ENCODE results near the gene MARCHF2. TPM values are rescaled to one million over a fixed set of nuclear protein-coding genes. Genes with fewer than 3 reads are reported as not detected.
"Not testable (repeated sequence)": the region's sequence is repeated elsewhere in the genome, so short reads cannot be mapped to it uniquely, and the experiment has no call there.

Gene MARCHF2
- polyA plus RNA-seq, 5 donors = 9.4 to 17.0 (median 10.6) TPM

DNA sequence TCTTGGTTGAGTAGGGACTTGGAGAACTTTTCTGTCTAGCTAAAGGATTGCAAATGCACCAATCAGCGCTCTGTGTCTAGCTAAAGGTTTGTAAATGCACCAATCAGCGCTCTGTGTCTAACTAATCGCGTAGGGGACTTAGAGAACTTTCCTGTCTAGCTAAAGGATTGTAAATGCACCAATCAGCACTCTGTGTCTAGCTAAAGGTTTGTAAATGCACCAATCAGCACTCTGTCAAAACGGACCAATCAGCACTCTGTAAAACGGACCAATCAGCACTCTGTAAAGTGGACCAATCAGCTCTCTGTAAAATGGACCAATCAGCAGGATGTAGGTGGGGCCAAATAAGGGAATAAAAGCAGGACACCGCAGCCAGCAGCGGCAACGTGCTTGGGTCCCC, 26.7 kb upstream of the MARCHF2 start:
- not testable (repeated sequence) for DNase-seq

DNA sequence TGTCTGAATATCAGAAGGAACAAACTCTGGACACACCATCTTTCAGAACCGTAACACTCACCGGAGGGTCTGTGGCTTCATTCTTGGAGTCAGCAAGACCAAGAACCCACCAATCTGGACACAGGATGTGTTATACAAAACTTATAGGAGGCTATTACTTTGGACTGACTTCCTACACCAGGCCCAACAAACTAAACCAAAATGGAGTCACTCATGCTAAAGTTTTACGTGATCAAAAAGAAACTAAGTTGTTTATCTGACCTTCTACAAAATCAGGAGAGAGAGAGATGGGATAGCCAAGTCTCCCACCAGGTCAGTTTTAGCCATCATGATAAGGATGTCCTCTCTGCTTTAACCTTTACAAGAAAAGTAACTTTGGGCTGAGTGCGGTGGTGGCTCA, 26.1 kb upstream of the MARCHF2 start:
- DNase-seq = no peak

DNA sequence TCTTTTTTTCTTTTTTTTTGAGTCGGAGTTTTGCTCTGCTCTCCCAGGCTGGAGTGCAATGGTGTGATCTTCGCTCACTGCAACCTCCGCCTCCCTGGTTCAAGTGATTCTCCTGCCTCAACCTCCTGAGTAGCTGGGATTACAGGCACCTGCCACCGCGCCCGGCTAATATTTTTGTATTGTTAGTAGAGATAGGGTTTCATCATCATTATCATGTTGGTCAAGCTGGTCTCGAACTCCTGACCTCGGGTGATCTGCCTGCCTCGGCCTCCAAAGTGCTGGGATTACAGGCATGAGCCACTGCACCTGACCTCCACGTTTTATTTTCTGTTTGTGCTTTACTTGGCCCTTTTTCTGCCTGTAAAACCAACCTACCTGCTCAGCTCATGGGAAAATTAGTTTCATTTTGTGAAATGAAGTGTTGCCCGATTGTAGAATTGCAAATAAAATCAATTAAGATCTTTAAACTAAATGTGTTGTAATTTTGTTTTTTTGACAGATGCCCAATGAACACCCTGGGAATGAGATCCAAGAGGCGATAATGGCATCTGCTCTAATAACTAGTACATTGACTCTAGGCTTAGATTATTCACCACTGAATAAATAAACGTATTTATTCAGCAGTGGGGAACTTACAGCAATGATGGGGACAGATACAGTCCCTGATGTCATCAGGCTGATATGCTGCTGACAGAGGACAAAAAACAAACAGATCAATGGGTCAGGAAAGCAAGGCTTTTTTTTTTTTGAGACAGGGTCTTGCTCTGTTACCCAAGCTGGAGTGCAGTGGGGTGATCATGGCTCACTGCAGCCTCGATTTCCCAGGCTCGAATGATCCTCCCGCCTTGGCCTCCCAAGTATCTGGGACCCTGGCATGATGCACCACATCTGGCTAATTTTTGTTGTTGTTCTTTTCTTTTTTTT, 25.2 kb upstream of the MARCHF2 start:
- no peak for DNase-seq

DNA sequence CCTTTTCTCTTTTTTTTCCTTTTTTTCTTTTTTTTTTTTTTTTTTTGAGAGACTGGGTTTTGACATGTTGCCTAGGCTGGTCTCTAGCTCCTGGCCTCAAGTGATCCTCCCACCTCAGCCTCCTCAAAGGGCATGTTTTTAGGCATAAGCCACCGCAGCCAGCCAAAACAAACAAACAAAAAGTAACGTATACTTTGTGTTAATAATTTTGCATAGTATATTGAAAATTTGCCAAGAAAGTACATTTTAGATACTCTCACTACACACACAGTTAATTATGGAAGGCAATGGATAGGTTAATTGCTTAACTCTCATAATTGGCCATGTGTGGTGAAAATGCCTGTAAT, 24.5 kb upstream of the MARCHF2 start:
- DNase-seq = no peak

DNA sequence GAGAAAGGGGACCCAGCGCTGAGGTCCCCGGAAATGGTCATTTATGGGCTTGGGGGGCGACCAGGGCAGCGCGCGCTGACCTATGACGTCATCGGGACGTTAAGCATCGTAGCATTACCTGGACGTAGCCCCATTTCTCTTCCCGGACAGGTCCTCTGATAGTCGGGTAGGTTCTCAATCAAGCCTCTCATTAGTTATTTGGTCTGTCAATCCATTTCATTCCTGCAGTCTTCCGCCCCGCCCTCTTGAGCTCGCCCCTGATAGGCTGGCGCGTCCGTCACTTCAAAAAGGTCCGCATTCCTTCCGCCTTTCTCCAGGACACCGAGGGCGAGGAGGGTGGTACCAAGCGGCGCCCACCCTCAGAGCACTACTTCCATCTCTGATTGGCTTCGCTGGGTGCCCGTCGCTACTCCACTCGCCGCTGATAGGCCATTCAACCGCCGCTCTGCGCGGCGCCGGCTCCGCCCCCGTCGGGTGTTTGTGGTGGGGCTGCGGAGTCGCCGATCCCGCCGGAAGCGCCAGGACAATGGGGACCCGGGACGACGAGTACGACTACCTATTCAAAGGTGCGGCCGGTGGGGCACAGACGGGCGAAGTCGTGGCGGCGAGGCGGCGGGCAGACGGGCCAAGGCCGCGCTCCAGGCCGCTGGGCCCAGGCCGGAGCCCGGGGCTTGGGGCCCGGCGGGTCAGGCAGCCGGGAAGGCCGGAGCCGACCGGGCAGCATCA, 23.1 kb upstream of the MARCHF2 start, which contains the start of gene RAB11B:
Gene RAB11B (plus strand): TSS at position 470 of the 726 bp plus-strand sequence. CDS start 57 bp downstream, at position 527.
- DNase-seq = peak; percentile 99

DNA sequence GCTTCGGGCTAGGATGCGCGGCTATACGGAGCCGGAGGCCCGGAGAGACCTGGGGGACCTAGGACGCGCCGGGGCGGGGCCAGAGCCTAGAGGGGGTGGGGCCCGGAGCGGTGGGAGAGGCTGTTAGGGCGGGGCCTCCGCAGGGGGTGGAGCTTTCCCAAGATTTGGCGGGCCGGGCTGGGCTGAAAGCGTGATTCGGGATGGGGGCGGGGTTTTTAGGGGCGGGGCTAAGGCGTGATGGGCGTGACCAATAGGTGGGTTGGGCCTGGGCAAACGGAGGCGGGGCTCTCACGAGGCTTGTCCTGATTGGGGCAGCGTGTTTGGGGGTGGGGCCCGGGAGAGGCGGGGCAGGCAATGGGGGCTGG, 22.5 kb upstream of the MARCHF2 start:
- DNase-seq = peak; percentile 84 to 87

DNA sequence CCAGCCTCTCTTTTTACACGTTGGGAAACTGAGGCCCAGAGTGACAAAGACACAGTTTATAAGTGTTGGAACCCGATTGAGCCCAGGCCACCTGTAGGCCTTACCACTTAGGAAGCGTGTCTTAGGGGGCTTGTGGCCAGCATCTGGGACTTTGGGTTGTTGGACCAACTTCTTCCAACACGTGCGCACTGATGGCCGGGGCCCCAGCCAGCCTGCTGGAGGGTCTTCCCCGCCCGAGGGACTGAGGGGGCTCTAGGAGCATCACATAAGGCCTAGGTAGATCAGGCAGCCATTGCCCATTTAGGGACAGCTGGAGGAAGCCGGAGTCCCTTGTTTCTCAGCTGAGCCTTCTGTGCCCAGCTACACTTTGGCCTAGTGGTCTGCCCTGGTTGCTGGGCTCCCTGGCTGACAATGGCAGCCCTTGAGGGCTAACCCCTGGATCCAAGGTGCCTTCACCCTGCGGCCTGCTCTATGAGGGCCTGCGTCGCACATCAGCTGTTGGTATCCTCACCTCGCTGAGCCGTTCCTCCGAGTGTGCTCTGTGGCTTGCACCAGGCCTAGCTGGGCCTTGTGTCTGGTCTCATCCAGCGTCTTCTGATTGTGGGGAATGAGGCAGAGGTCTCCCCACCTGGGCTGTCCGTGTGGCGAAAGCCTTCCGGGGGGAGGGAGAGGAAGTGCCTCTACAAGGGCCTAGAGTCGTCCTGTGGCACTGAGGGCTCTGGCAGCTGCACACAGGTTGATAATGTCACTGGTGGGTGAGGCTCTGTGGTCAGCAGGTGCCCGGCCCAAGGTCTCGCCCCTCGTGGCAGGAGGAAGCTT, 21.7 kb upstream of the MARCHF2 start:
- no peak for DNase-seq

DNA sequence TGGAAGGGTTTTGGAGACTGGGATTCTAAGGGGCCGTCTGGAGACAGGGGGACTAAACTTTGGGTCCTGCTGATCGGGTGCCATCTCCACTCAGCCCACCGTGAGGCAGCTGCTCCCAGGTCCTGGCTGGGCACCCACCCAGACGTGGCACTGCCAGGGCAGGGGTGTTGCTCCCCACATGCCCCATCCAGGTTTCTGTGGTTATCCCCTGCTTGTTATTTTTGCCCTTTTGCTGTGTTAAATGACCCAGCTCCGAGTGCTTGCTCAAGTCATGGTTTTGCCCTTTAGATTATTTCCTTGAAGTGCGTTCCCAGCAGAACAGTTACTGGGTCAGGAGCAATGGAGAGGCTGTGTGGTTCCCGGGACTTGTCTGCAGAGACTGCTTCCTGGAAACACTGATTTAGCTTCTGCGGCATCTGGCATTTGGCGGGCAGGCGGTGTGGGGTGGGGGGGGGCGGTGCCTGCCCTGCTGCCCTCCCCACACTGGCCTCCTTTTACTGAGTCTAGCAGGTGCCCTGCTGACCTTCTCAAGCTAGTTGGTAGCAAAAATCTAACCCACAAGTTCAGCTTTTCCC, 21.0 kb upstream of the MARCHF2 start:
- DNase-seq = no peak

DNA sequence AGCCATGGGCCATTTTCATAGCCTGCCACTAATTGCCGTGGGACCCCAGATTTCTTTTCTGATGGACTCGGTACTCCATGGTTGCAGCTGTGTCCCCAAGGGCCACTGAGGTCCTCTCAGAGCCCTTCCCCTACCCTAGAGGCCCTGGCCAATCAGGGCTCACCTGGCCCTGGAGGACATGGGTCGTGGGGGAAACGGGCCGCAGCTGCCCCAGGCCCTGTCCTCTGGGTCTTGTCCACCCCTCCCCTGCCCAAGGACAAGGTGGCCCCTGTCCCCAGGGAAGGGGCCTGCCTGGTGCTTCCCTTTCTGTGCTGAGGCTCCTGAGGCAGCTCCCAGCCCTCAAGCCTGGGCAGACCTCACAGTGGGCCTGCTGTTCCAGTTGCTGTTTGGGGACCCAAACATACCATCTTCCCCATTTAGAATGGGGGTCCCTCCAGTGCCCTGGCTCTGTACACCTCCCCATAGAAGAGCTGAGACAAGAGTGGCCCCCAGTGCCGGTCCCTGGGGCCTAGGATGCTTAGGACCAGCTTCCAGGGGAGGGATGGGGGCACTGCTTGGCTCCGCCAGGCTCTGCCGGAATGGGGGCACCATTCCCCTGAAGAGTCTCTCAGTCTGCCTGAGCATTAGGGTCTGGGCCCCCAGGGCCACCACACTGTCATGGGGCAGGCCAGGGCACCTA, 19.8 kb upstream of the MARCHF2 start:
- DNase-seq = no peak

DNA sequence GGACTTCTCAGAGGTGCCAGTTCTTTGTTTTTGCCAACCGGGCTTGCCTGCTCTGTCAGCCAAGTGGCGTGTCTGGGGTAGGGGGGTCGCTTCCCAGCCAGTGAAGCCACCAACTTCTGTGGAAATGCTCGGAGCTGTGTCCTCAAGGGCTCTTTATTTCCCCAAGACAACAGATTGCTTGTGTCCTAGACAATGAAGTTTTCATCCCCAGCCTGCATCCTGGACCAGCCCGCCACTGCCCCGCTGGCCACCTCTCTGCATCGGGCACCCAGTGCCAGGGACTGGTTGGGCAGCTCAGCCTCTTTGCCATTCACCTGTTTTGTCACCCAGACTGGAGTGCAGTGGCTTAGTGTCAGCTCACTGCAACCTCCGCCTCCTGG, 19.2 kb upstream of the MARCHF2 start:
- DNase-seq = no peak

DNA sequence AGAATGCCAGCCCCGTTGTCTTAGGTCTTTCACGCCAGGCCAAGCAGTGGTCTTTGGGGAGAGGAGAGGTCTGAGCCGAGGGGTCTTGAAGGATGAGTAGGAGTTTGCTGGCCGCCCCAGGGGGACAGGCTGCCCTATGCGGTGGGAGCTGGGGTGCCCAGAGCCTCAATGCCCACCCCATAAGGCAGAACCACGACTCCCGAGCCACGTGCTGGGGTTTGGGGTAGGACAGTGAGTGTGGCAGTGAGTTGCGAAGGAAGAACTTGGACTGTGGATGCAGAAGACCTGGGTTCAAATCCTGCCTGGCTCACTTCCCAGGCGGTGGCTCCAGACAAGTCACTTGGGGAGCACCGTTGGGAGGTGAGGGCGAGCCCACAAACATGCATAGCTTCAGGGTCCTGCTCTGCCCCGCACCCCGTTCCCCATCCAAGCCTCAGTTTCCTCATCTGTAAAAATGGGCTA, 17.5 kb upstream of the MARCHF2 start:
- no peak for DNase-seq

DNA sequence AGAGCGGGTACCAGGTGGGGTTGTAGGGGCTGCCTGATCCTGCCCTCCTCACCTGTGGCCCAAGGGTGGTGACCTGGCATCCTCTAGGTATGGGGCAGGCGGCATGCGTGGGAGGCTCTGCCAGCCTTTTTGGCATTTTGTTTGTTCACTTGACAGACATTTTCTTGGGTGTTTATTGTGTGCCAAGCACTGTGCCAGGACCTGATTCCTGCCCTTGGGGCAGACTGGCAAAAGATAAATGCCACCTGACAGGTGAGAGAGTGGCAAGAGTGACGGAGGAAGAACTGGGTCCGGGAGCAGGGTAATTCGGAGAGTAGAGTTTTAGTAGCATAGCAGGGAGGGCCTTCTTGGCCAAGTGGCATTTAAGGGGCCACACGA, 16.9 kb upstream of the MARCHF2 start:
- DNase-seq = no peak

DNA sequence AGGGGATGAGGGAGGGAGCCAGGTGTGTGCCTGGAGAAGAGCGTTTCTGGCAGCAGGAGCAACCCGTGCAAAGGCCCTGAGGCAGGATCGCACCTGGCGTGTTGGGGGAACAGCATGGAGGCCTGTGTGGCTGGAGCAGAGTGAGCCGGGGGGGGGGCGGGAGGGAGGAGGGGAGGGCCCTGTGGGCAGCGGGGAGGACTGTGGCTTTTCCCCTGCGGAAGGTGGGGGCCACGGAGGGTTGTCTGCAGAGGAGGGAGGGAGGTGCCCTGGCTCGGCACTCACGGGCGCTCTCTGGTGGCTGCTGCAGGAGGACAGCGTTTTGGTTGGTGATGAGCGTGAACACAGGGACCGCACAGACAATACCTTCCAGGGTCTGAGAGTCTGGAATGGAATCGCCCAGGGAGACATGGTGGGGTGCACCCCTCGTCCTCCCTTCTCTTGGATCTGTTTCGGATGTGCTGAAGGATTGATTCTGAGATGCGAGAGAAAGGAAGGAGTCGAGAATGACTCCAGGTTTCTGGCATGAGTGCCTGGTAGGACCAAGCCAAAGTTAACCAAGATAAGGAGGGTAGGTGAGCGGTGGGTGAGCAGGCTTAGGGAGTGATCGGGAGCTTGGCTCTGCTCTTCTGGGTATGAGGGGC, 16.4 kb upstream of the MARCHF2 start:
- no peak for DNase-seq

DNA sequence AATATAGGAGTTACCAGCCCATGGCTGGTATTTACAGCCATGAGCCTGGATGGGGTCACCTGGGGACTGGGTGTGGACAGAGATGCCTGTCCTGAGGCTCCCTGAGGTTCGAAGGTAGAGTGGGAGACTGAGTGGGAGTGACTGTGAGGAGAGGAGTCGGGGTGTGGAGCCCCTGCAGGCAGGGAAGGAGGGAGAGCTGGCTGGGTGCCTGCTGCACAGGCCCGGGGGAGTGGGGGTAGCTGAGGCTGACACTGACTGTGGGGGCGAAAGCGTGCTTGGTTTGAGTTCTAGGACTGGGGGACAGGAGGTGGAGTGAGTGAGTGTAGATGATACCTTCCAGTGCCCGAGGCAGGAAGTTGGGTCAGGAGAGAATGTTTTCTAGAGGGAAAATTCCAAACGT, 15.8 kb upstream of the MARCHF2 start:
- DNase-seq = no peak

DNA sequence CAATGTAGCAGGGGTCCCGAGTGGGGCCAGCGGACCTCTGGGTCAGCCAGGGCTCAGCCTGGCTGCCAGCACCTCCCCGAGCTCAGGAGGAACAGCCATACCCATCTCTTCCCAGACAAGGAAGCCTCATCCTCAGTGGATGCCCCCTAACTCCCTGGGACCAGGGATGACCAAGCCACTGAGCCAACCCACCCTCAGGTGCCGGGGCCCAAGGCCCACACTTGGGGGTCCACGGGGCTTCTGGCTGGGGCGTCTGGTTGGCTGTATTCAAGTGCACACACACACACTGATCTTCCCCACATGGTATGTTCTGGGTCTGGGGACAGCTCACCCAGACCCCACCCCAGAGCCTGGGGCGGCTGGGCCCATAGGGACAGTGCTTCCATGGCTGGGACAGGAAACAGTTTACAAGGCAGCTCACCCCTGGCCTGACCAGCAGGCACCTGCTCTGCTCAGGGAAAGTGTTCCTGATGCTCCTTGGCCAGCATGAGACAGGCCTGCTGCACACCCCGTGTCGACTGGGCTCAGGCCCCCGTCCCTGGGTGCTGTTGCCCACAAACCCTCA, 15.3 kb upstream of the MARCHF2 start:
- no peak for DNase-seq

DNA sequence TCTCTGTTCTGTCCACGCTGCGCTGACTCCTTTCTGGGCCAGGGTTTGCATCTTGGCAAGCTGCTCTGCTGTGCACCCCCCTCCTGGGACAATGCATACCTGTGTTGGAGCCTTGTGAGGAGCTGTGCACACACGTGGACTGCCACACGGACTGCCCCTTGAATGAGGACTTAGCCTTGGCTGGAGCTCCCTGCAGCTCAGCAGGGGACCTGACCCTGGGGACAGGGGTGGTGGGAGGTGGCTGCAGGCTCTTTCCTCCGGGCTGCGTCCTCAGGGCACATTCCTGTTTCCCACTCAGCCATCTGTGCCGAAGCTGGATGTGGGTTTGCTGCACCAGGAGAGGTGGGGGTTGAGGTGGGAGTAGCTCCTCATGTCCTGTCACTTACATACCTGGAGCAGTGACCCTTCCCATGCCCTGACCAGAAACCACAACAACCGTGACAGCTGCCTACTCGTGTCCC, 14.8 kb upstream of the MARCHF2 start:
- DNase-seq = no peak

DNA sequence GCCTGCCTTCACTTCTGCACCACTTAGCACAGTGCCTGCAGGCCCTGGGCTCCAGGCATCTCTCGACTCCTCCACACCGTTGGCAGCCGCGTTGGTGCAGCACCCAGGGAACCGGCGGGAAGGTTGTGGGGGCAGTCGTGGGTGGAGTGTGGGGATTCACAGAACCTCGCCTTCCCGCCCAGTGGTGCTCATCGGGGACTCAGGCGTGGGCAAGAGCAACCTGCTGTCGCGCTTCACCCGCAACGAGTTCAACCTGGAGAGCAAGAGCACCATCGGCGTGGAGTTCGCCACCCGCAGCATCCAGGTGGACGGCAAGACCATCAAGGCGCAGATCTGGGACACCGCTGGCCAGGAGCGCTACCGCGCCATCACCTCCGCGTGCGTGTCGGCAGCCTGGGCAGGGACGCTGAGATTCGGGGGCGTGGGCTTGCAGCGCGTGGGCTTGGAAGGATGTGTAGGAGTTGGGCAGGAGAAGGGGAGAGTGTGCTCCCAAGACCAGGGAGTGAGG, 13.4 kb upstream of the MARCHF2 start:
- DNase-seq = no peak

DNA sequence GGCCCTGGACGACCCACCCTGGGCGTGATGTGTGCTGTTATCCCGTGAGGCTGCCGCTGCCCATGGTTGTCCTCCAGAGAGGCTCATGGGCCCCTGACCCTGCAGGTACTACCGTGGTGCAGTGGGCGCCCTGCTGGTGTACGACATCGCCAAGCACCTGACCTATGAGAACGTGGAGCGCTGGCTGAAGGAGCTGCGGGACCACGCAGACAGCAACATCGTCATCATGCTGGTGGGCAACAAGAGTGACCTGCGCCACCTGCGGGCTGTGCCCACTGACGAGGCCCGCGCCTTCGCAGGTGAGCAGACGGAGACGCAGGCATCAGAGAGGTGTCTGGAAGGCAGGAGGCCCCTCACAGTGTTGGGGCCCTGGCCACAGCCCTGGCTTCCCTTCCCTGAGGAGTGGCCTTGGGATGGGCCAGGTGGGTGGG, 11.1 kb upstream of the MARCHF2 start:
- no peak for DNase-seq

DNA sequence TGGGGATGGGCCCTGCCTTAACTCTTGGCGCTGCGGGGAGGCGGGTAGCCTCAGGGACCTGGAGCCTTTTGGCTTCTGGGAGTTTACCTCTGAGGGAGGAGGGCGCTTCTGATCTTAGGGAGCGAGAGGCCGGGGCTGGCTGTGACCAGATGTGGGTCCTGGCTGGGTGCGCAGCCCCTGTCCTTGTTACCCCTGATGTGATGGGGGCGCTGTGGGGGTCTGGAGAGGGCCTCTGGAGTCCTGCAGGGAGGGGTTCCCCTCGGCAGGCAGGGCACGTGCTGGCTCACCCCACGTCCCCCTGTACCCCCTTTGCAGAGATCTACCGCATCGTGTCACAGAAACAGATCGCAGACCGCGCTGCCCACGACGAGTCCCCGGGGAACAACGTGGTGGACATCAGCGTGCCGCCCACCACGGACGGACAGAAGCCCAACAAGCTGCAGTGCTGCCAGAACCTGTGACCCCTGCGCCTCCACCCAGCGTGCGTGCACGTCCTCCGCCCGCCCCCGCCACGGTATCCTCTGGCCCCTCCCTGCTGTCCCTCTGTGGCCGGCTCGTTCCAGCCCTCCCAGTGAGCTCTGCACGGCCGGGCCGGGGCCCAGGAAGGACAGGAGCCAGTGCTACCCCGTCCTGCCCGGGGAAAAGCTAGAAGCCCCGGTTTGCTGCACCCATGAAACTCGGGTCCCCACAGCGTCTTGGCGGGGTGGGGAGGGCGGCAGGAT, 9.8 kb upstream of the MARCHF2 start:
- DNase-seq = no peak

DNA sequence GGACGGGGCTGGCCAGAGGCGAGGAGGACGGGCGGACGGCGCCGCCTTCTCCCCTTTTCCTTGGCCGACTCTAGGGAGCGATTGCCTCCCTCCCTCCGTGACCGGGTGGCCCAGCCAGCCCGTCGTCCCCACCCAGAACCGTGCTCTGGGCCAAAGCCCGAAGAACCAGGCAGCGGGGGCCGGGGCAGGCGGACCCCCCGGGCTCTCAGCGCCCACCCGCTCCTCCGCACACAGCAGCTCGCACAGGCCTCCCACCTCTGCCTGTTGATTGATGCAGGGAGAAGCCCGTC, 9.3 kb upstream of the MARCHF2 start:
- no peak for DNase-seq
